Right lobe of liver (tissue), 6 donors: Measurements from ENCODE around the gene MDFI. TPM values are rescaled to one million over a fixed set of nuclear protein-coding genes. Genes with fewer than 3 reads are reported as not detected.

Experiments used
- ATAC-seq, 4 donors: fragments of 200-7000 bp; cut with Tn5 transposase; one replicate each; pipeline ENCODE4 v1.9.1; 2020; ENCODE audit warnings: mild to moderate bottlenecking in 4 of 4, moderate library complexity in 4 of 4
- DNase-seq, 3 donors: peaks; one replicate each; pipeline ENCODE4 v3.0.0-alpha.2; 2020
- H3K27ac ChIP-seq, 3 donors: fragments of 200-600 bp; one replicate each; pipeline ENCODE4 v1.8.0; 2022
- H3K27me3 ChIP-seq, 2 donors: fragments of 200-600 bp; one replicate each; pipeline ENCODE4 v1.8.0; 2022
- H3K36me3 ChIP-seq, 4 donors: fragments of 200-600 bp; sonication (generic) in 1 of 4; one replicate each; pipeline versions ENCODE4 v1.5.1 to v1.8.0; 2017 to 2022; ENCODE audit warnings: control low read depth in 1 of 4
- H3K4me1 ChIP-seq, 4 donors: fragments of 200-600 bp; sonication (generic) in 1 of 4; one replicate each; pipeline versions ENCODE4 v1.5.1 to v1.8.0; 2017 to 2022; ENCODE audit warnings: control low read depth in 1 of 4
- H3K4me3 ChIP-seq, 3 donors: fragments of 200-600 bp; one replicate each; pipeline ENCODE4 v1.8.0; 2022
- H3K9me3 ChIP-seq, 4 donors: fragments of 200-600 bp; sonication (generic) in 1 of 4; one replicate each; pipeline versions ENCODE4 v1.5.1 to v1.8.0; 2017 to 2022; ENCODE audit warnings: control low read depth in 1 of 4
- CTCF ChIP-seq, 4 donors: fragments of 200-600 bp in 3 of 4; fragments of 450-650 bp in 1 of 4; IDR thresholded peaks; one replicate each; pipeline versions ENCODE4 v1.5.1 to v1.8.0; 2016 to 2022; ENCODE audit warnings: antibody characterized with exemption in 4 of 4, mild to moderate bottlenecking in 2 of 4
- POLR2A ChIP-seq: fragments of 450-650 bp; IDR thresholded peaks from one replicate; pipeline ENCODE4 v1.6.1; 2017; ENCODE audit warnings: antibody characterized with exemption, mild to moderate bottlenecking
- WGBS: methylation state at CpG from one replicate; pipeline ENCODE4 v1.1.6; 2018; ENCODE audit warnings: low coverage, low lambda C conversion rate; ENCODE audit not compliant: insufficient coverage; ENCODE audit errors: missing lambda C conversion rate; 5-methylcytosine and 5-hydroxymethylcytosine counted together
- intact Hi-C, 2 donors: fragments of 100-400 bp; cut with DNase I; formaldehyde crosslinking; loops; one replicate each; pipeline versions ENCODE4 v1.11.2 to v1.14.1; 2022
- total RNA-seq, 6 experiments: library from RNA; depleted of rRNA in 2 of 6; stranded (reverse); fragments of >200 nt in 2 of 6; fragmentation: NEBNext Ultra II Directional in 3 of 6; extraction: Animal tissue kit (Norgen Biotek cat#: 25700) in 3 of 6; gene quantifications; one replicate each; pipeline versions ENCODE4 v1.1.0 to v1.2.4, GENCODE V29; 2016 to 2023
- donor health status: DM: no; HTN: yes; CAD: no.
- donor health status: DM: no; HTN: no; CAD: no.
- donor health status: DM: no; HTN: no; CAD: no.
- donor health status: DM: no; HTN: yes; CAD: no.
- donor health status: DM: no; HTN: yes; CAD: no.

Gene MDFI
- total RNA-seq, 6 experiments from 2014 or later = 0.29 to 2.4 (median 1.1) TPM; not detected in 3

GRCh38 chr6:41655176-41655575 is 16.9 kb downstream of the MDFI start:
- H3K36me3 ChIP-seq = no peaks in the 10 kb centered on the region
- 65% methylated on average over 5 of the region's 8 CpGs for WGBS

GRCh38 chr6:41655646-41656001 is 17.4 kb downstream of the MDFI start:
- TF ChIP-seq POLR2A (no peak), CTCF (IDR thresholded peaks at IDR 0.05) (no peak)
- no peak for ATAC-seq
- Histone ChIP-seq H3K4me1 (no peaks in the 10 kb centered on the region), H3K4me3 (no peak overlapping the region), H3K27ac (no peak overlapping the region), H3K36me3 (no peaks in the 10 kb centered on the region), H3K27me3 (no peaks in the 10 kb centered on the region), H3K9me3 (no peaks in the 10 kb centered on the region)
- WGBS = 78% methylated on average over 6 of the region's 12 CpGs
- intact Hi-C loops = no loop called here
- no peak for DNase-seq

More at GRCh38 chr6:41655176-41655575, 16.9 kb downstream of the MDFI start:
- intact Hi-C loops = no loop called here
- TF ChIP-seq POLR2A = no peak
- no peak for TF ChIP-seq CTCF (IDR thresholded peaks at IDR 0.05)
- Histone ChIP-seq H3K4me3 (no peak overlapping the region), H3K27me3 (no peaks in the 10 kb centered on the region), H3K9me3 (no peaks in the 10 kb centered on the region), H3K4me1 (no peaks in the 10 kb centered on the region), H3K27ac (no peak overlapping the region)
- ATAC-seq (no peak), DNase-seq (no peak)

GRCh38 chr6:41656002-41656691 is 17.9 kb downstream of the MDFI start:
- ATAC-seq (peak in 3 of 4 donors; percentile 17 to 39 (median 27)), DNase-seq (no peak)
- Histone ChIP-seq H3K36me3 (no peaks in the 10 kb centered on the region), H3K9me3 (no peaks in the 10 kb centered on the region), H3K4me3 (no peak overlapping the region), H3K4me1 (no peaks in the 10 kb centered on the region), H3K27ac (no peak overlapping the region), H3K27me3 (no peaks in the 10 kb centered on the region)
- TF ChIP-seq POLR2A (no peak), CTCF (IDR thresholded peaks at IDR 0.05) (no peak)
- WGBS = 50% methylated on average over 10 of the region's 14 CpGs
- intact Hi-C loops = no loop called here

GRCh38 chr6:41657131-41658094 is 19.1 kb downstream of the MDFI start:
- TF ChIP-seq POLR2A = no peak
- TF ChIP-seq CTCF (IDR thresholded peaks at IDR 0.05) = no peak
- 38% methylated on average over 7 of the region's 23 CpGs for WGBS
- H3K36me3 ChIP-seq = no peaks in the 10 kb centered on the region
- DNase-seq (no peak), ATAC-seq (no peak)
- intact Hi-C loops = no loop called here
- no peak overlapping the region for H3K4me3 ChIP-seq
- no peaks in the 10 kb centered on the region for H3K9me3 ChIP-seq
- no peaks in the 10 kb centered on the region for H3K27me3 ChIP-seq
- no peak overlapping the region for H3K27ac ChIP-seq
- no peaks in the 10 kb centered on the region for H3K4me1 ChIP-seq
